Uterus (tissue), 4 donors: ENCODE data around the gene SYTL3. TPM values are rescaled to one million over a fixed set of nuclear protein-coding genes. Genes with fewer than 3 reads are reported as not detected.

ENCODE experiments used
- DNase-seq, 2 donors: peaks; one replicate each; pipeline ENCODE4 v3.0.0-alpha.2; 2019 to 2020
- H3K27ac ChIP-seq, 2 donors: fragments of 200-600 bp; sonication (generic); 1 replicate in 1 of 2; 2 replicates in 1 of 2; pipeline ENCODE4 v1.5.1; 2016 to 2018
- H3K27me3 ChIP-seq, 2 donors: fragments of 200-600 bp; sonication (generic); one replicate each; pipeline ENCODE4 v1.5.1; 2018 to 2019; ENCODE audit warnings: control low read depth in 1 of 2
- H3K36me3 ChIP-seq, 2 donors: fragments of 200-600 bp; sonication (generic); one replicate each; pipeline ENCODE4 v1.5.1; 2019; ENCODE audit warnings: control low read depth in 1 of 2
- H3K4me1 ChIP-seq, 2 donors: fragments of 200-600 bp; sonication (generic); one replicate each; pipeline ENCODE4 v1.5.1; 2018 to 2019; ENCODE audit warnings: control low read depth in 1 of 2
- H3K4me3 ChIP-seq, 2 donors: fragments of 200-600 bp; sonication (generic); 1 replicate in 1 of 2; 2 replicates in 1 of 2; pipeline ENCODE4 v1.5.1; 2018 to 2019; ENCODE audit warnings: mild to moderate bottlenecking in 1 of 2
- H3K9me3 ChIP-seq, 2 donors: fragments of 200-600 bp; sonication (generic); one replicate each; pipeline ENCODE4 v1.5.1; 2019; ENCODE audit warnings: control low read depth in 1 of 2
- CTCF ChIP-seq, 4 experiments: fragments of 200-600 bp in 2 of 4; fragments of 450-650 bp in 2 of 4; sonication (generic) in 2 of 4; IDR thresholded peaks; one replicate each; pipeline ENCODE4 v1.5.1; 2016 to 2019; ENCODE audit warnings: antibody characterized with exemption in 4 of 4, mild to moderate bottlenecking in 2 of 4, moderate library complexity in 1 of 4
- POLR2A ChIP-seq, 2 donors: fragments of 450-650 bp; IDR thresholded peaks; one replicate each; pipeline ENCODE4 v1.6.1; 2016; ENCODE audit warnings: antibody characterized with exemption in 2 of 2, mild to moderate bottlenecking in 1 of 2, moderate library complexity in 1 of 2
- intact Hi-C: fragments of 100-400 bp; cut with DNase I; formaldehyde crosslinking; loops from one replicate; pipeline ENCODE4 v1.15.1; 2023; ENCODE audit warnings: low total_unique reads
- total RNA-seq, 4 donors: library from RNA; depleted of rRNA in 3 of 4; stranded (reverse); fragments of >200 nt in 3 of 4; gene quantifications; one replicate each; pipeline versions ENCODE4 v1.1.0 to v1.2.4, GENCODE V29; 2014 to 2023
- donor health status: DM: yes; HTN: yes; CAD: no.

SYTL3 gene
- total RNA-seq, 4 donors from 2014 or later, result 0.51 to 12.4 (median 3.3) TPM

GRCh38 chr6:158606935-158607334 lies 42.9 kb upstream of the SYTL3 start:
- H3K4me1 ChIP-seq, result peaks cover 0 to 7% of the 10 kb centered on the region in 2 donors
- TF ChIP-seq POLR2A (IDR thresholded peaks at IDR 0.05), result no peak
- TF ChIP-seq CTCF (IDR thresholded peaks at IDR 0.05), result no peak
- no peaks in the 10 kb centered on the region for H3K27me3 ChIP-seq
- intact Hi-C loops, result loop anchor here (10.0 kb wide), 1 partner anchor 382 kb away; no protein-coding TSS in a partner anchor
- no peaks in the 10 kb centered on the region for H3K9me3 ChIP-seq
- no peak overlapping the region for H3K27ac ChIP-seq
- no peak for DNase-seq
- no peak overlapping the region for H3K4me3 ChIP-seq
- H3K36me3 ChIP-seq, result no peaks in the 10 kb centered on the region

- TF ChIP-seq POLR2A (IDR thresholded peaks at IDR 0.05) (no peak), CTCF (IDR thresholded peaks at IDR 0.05) (no peak)
- H3K4me1 ChIP-seq, result peaks cover 0 to 7% of the 10 kb centered on the region in 2 donors
- H3K4me3 ChIP-seq, result no peak overlapping the region
- no peaks in the 10 kb centered on the region for H3K27me3 ChIP-seq
- no peak for DNase-seq
- intact Hi-C loops, result loop anchor here (10.0 kb wide), 1 partner anchor 383 kb away; no protein-coding TSS in a partner anchor
- no peak overlapping the region for H3K27ac ChIP-seq
- no peaks in the 10 kb centered on the region for H3K9me3 ChIP-seq
- H3K36me3 ChIP-seq, result no peaks in the 10 kb centered on the region
Measured at GRCh38 chr6:158607411-158608170, 42.3 kb upstream of the SYTL3 start.

- Histone ChIP-seq H3K4me3 (no peak overlapping the region), H3K27ac (no peak overlapping the region), H3K36me3 (no peaks in the 10 kb centered on the region), H3K27me3 (no peaks in the 10 kb centered on the region), H3K4me1 (peaks cover 0 to 7% of the 10 kb centered on the region in 2 donors), H3K9me3 (no peaks in the 10 kb centered on the region)
- intact Hi-C loops, result loop anchor here (10.0 kb wide), 1 partner anchor 383 kb away; no protein-coding TSS in a partner anchor
- TF ChIP-seq CTCF (IDR thresholded peaks at IDR 0.05), result no peak
- TF ChIP-seq POLR2A (IDR thresholded peaks at IDR 0.05), result no peak
- no peak for DNase-seq
Measured at GRCh38 chr6:158608221-158608620, 41.6 kb upstream of the SYTL3 start.

GRCh38 chr6:158609455-158610155 lies 40.2 kb upstream of the SYTL3 start:
- H3K27ac ChIP-seq, result no peak overlapping the region
- no peaks in the 10 kb centered on the region for H3K27me3 ChIP-seq
- no peak for DNase-seq
- H3K4me1 ChIP-seq, result peaks cover 0 to 7% of the 10 kb centered on the region in 2 donors
- no peak for TF ChIP-seq POLR2A (IDR thresholded peaks at IDR 0.05)
- no peak for TF ChIP-seq CTCF (IDR thresholded peaks at IDR 0.05)
- H3K9me3 ChIP-seq, result no peaks in the 10 kb centered on the region
- H3K4me3 ChIP-seq, result no peak overlapping the region
- H3K36me3 ChIP-seq, result no peaks in the 10 kb centered on the region
- intact Hi-C loops, result loop anchor here (10.0 kb wide), 1 partner anchor 385 kb away; no protein-coding TSS in a partner anchor
